ENCODE data around the gene SEMA5A. TPM values are rescaled to one million over a fixed set of nuclear protein-coding genes. Genes with fewer than 3 reads are reported as not detected.

SEMA5A gene
- total and polyA plus RNA-seq, 8 donors, result 18.2 to 29.5 (median 20.8) TPM

- no peak for ATAC-seq
- Histone ChIP-seq H3K4me3 (no peak overlapping the region), H3K27me3 (no peaks in the 10 kb centered on the region), H3K9me3 (no peaks in the 10 kb centered on the region), H3K27ac (no peak overlapping the region), H3K36me3 (no peaks in the 10 kb centered on the region), H3K4me1 (no peaks in the 10 kb centered on the region)
- TF ChIP-seq CTCF (IDR thresholded peaks at IDR 0.05), result no peak
- intact Hi-C loops (cut with DNase I), result no loop called here
- DNase-seq, result no peak
These were observed 155.8 kb downstream of the SEMA5A start for GRCh38 chr5:9390113-9390512.

GRCh38 chr5:9388941-9389674, 156.8 kb downstream of the SEMA5A start:
- H3K27me3 ChIP-seq, result no peaks in the 10 kb centered on the region
- DNase-seq (no peak), ATAC-seq (no peak)
- no peak for TF ChIP-seq CTCF (IDR thresholded peaks at IDR 0.05)
- H3K36me3 ChIP-seq, result no peaks in the 10 kb centered on the region
- no peaks in the 10 kb centered on the region for H3K4me1 ChIP-seq
- no peak overlapping the region for H3K4me3 ChIP-seq
- intact Hi-C loops (cut with DNase I), result no loop called here
- H3K27ac ChIP-seq, result no peak overlapping the region
- H3K9me3 ChIP-seq, result no peaks in the 10 kb centered on the region

DNA sequence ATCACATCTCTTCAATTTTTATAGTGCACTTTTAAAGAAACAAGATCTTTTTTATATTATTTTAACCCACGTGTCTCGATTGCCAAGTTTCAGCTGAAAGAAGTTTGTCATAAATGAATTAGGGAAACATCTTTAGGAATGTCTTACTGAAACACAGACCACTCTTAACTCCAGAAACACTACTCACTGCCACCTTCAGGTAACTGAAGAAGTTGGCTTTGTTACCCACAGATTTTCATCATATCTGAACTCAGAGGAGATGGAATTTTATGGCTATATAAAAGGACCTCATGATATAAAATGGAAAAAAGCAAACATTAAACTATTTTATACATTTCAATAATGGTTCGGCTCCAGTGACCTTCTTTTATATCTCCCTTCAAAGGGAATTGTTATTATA, 158.0 kb downstream of the SEMA5A start:
- no peaks in the 10 kb centered on the region for H3K9me3 ChIP-seq
- intact Hi-C loops (cut with DNase I), result no loop called here
- no peaks in the 10 kb centered on the region for H3K4me1 ChIP-seq
- TF ChIP-seq CTCF (IDR thresholded peaks at IDR 0.05), result no peak
- no peaks in the 10 kb centered on the region for H3K27me3 ChIP-seq
- H3K27ac ChIP-seq, result no peak overlapping the region
- no peak overlapping the region for H3K4me3 ChIP-seq
- H3K36me3 ChIP-seq, result no peaks in the 10 kb centered on the region
- ATAC-seq, result no peak
- no peak for DNase-seq

GRCh38 chr5:9386945-9387344, 158.9 kb downstream of the SEMA5A start:
- no peak for DNase-seq
- intact Hi-C loops (cut with DNase I), result no loop called here
- Histone ChIP-seq H3K4me1 (no peaks in the 10 kb centered on the region), H3K4me3 (no peak overlapping the region), H3K36me3 (no peaks in the 10 kb centered on the region), H3K27me3 (no peaks in the 10 kb centered on the region), H3K27ac (no peak overlapping the region), H3K9me3 (no peaks in the 10 kb centered on the region)
- no peak for TF ChIP-seq CTCF (IDR thresholded peaks at IDR 0.05)
- ATAC-seq, result no peak

DNA sequence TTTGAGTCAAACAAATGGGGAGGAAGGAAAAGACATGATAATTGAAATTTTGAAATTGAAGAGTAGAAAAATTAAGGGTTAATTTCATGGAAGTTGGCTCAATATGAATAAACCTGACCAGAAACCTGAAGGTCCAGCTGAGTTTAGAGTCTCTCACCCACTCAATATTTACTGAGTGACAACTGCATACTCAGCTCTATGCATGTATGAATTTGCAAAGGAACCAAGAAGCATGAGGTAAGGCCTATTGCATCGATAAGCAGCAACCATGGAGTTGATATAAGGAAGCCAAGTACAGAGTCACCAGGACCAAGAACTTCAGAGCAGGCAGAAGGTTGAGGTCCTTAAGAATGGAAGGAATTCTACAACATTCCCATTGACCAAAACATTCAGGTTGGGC, 163.4 kb downstream of the SEMA5A start:
- TF ChIP-seq CTCF (IDR thresholded peaks at IDR 0.05), result no peak
- no peak overlapping the region for H3K4me3 ChIP-seq
- no peaks in the 10 kb centered on the region for H3K4me1 ChIP-seq
- H3K27ac ChIP-seq, result no peak overlapping the region
- no peaks in the 10 kb centered on the region for H3K9me3 ChIP-seq
- DNase-seq, result no peak
- no peak for ATAC-seq
- intact Hi-C loops (cut with DNase I), result no loop called here
- no peaks in the 10 kb centered on the region for H3K27me3 ChIP-seq
- no peaks in the 10 kb centered on the region for H3K36me3 ChIP-seq
